Activated CD4-positive, alpha-beta memory T cell treated with anti-CD3 and anti-CD28 coated beads, Interleukin-2, amount 10 ng/mL, durations not matched to agents 7 days and 5 days (primary cell): Measurements from ENCODE around the gene LTA. TPM values are rescaled to one million over a fixed set of nuclear protein-coding genes. Genes with fewer than 3 reads are reported as not detected.
"Not testable (repeated sequence)": the region's sequence is repeated elsewhere in the genome, so short reads cannot be mapped to it uniquely, and the experiment has no call there.

Experiments
- CTCF ChIA-PET: fragments of 350-600 bp; sonication (Branson Sonifier 250); formaldehyde crosslinking; loops from one replicate; lab custom pipeline; 2021; ENCODE audit warnings: antibody characterized with exemption, inconsistent platforms; lab: Charles Lee
- POLR2A ChIA-PET: fragments of 350-600 bp; sonication (Branson Sonifier 250); formaldehyde crosslinking; loops from one replicate; lab custom pipeline; 2021; ENCODE audit warnings: antibody characterized with exemption; lab: Charles Lee
- DNase-seq: peaks from one replicate; pipeline ENCODE4 v3.0.0-alpha.2; 2020
- H3K27ac Mint-ChIP-seq: one replicate; pipeline ENCODE4 v1.8.0; 2021; ENCODE audit warnings: mild to moderate bottlenecking, mixed read lengths
- H3K27me3 Mint-ChIP-seq: one replicate; pipeline ENCODE4 v1.8.0; 2021; ENCODE audit warnings: mixed read lengths
- H3K36me3 Mint-ChIP-seq: one replicate; pipeline ENCODE4 v1.8.0; 2021; ENCODE audit warnings: low read depth, mixed read lengths
- H3K4me1 Mint-ChIP-seq: one replicate; pipeline ENCODE4 v1.8.0; 2021; ENCODE audit warnings: mixed read lengths
- H3K4me3 Mint-ChIP-seq: one replicate; pipeline ENCODE4 v1.8.0; 2021; ENCODE audit warnings: mild to moderate bottlenecking, mixed read lengths
- H3K9me3 Mint-ChIP-seq: one replicate; pipeline ENCODE4 v1.8.0; 2021; ENCODE audit warnings: mixed read lengths
- total RNA-seq, 2 experiments: library from RNA; stranded (reverse); gene quantifications; one replicate each; pipeline ENCODE4 v1.2.3, GENCODE V29; 2021

The LTA gene
- total RNA-seq, 2 experiments from 2014 or later = 37.2 to 38.4 TPM

GRCh38 chr6:31544676-31545075 is 27.4 kb upstream of the LTA start:
- Mint-ChIP-seq H3K4me1 (peaks cover 56% of the 10 kb centered on the region), H3K27me3 (no peaks in the 10 kb centered on the region), H3K27ac (no peak overlapping the region), H3K4me3 (no peak overlapping the region), H3K36me3 (peaks cover 23% of the 10 kb centered on the region), H3K9me3 (no peaks in the 10 kb centered on the region)
- POLR2A ChIA-PET = interaction anchor here (1.2 to 9.9 kb wide), 5 partner anchors 34 to 51 kb away, joined by 3 to 267 read pairs (median 145); partner anchors contain the start of genes LST1, LTB, NCR3 and TNF
- DNase-seq = no peak
- CTCF ChIA-PET = interaction anchor here (1.0 to 24.6 kb wide), 3 partner anchors 37 to 116 kb away, joined by 3 to 751 read pairs (median 400); partner anchors contain the start of genes C6orf47, LST1, LTB and NCR3

- POLR2A ChIA-PET = interaction anchor here (1.2 to 9.9 kb wide), 3 partner anchors 34 to 51 kb away, joined by 3 to 267 read pairs (median 145); partner anchors contain the start of genes LST1, LTB, NCR3 and TNF
- CTCF ChIA-PET = interaction anchor here (16.5 to 24.6 kb wide), 2 partner anchors 36 to 53 kb away, joined by 400 to 751 read pairs; partner anchors contain the start of genes LST1, LTB, NCR3 and TNF
- Mint-ChIP-seq H3K4me3 (no peak overlapping the region), H3K4me1 (peaks cover 53% of the 10 kb centered on the region), H3K27me3 (no peaks in the 10 kb centered on the region), H3K27ac (no peak overlapping the region), H3K9me3 (no peaks in the 10 kb centered on the region), H3K36me3 (peaks cover 19% of the 10 kb centered on the region)
- no peak for DNase-seq
Measured at GRCh38 chr6:31545291-31545690, 26.8 kb upstream of the LTA start.

- Mint-ChIP-seq H3K27ac (peak within 1 kb of the TSS; percentile 69), H3K4me3 (peak within 1 kb of the TSS; percentile 76), H3K36me3 (peaks cover 17% of the 10 kb centered on the region), H3K4me1 (peaks cover 60% of the 10 kb centered on the region), H3K27me3 (no peaks in the 10 kb centered on the region), H3K9me3 (no peaks in the 10 kb centered on the region)
- CTCF ChIA-PET = interaction anchor here (0.6 to 24.6 kb wide), 6 partner anchors 11 to 74 kb away, joined by 3 to 751 read pairs (median 4); partner anchors contain the start of genes LST1, LTB, NCR3 and PRRC2A
- peak; percentile 92 for DNase-seq
- POLR2A ChIA-PET = interaction anchor here (0.7 to 9.9 kb wide), 10 partner anchors 12 to 191 kb away, joined by 3 to 267 read pairs (median 8); partner anchors contain the start of genes BAG6, CLIC1, LST1 and LTB
Measured at GRCh38 chr6:31546339-31546957, 25.6 kb upstream of the LTA start, which contains the start of gene ATP6V1G2. Gene ATP6V1G2, minus strand, starts transcription at chr6:31546608. Its CDS starts 49 bp downstream, at chr6:31546559.

GRCh38 chr6:31546958-31547726 is 24.9 kb upstream of the LTA start, which contains the start of gene NFKBIL1:
Gene NFKBIL1, plus strand, starts transcription at chr6:31547608. Its CDS starts 87 bp downstream, at chr6:31547695.
- ChIA-PET CTCF (interaction anchor here (0.9 to 24.6 kb wide), 5 partner anchors 35 to 116 kb away, joined by 3 to 751 read pairs (median 5); partner anchors contain the start of genes LST1, LTB, NCR3 and PRRC2A), POLR2A (interaction anchor here (0.5 to 9.9 kb wide), 13 partner anchors 12 to 191 kb away, joined by 3 to 267 read pairs (median 7); partner anchors contain the start of genes AIF1, BAG6, CLIC1 and GPANK1)
- Mint-ChIP-seq H3K4me1 (peaks cover 62% of the 10 kb centered on the region), H3K4me3 (peak within 1 kb of the TSS; percentile 76), H3K36me3 (peaks cover 16% of the 10 kb centered on the region), H3K27me3 (no peaks in the 10 kb centered on the region), H3K9me3 (no peaks in the 10 kb centered on the region), H3K27ac (peak within 1 kb of the TSS; percentile 69)
- peak; percentile 93 for DNase-seq

GRCh38 chr6:31547727-31548543 is 24.2 kb upstream of the LTA start:
- H3K27ac Mint-ChIP-seq = peak overlapping the region; percentile 69
- peak overlapping the region; percentile 76 for H3K4me3 Mint-ChIP-seq
- no peak for DNase-seq
- no peaks in the 10 kb centered on the region for H3K9me3 Mint-ChIP-seq
- no peaks in the 10 kb centered on the region for H3K27me3 Mint-ChIP-seq
- ChIA-PET POLR2A (interaction anchor here (0.7 to 9.9 kb wide), 13 partner anchors 11 to 190 kb away, joined by 3 to 267 read pairs (median 7); partner anchors contain the start of genes BAG6, CLIC1, GPANK1 and LST1), CTCF (interaction anchor here (0.7 to 24.6 kb wide), 8 partner anchors 11 to 280 kb away, joined by 3 to 751 read pairs (median 3); partner anchors contain the start of genes HSPA1B, LST1, LTB and NCR3)
- peaks cover 59% of the 10 kb centered on the region for H3K4me1 Mint-ChIP-seq
- H3K36me3 Mint-ChIP-seq = peaks cover 19% of the 10 kb centered on the region

GRCh38 chr6:31548544-31548873 is 23.6 kb upstream of the LTA start:
- H3K27me3 Mint-ChIP-seq = no peaks in the 10 kb centered on the region
- DNase-seq = no peak
- ChIA-PET POLR2A (interaction anchor here (0.7 to 9.9 kb wide), 8 partner anchors 11 to 189 kb away, joined by 3 to 267 read pairs (median 9); partner anchors contain the start of genes BAG6, GPANK1, LST1 and LTB), CTCF (interaction anchor here (0.7 to 24.6 kb wide), 7 partner anchors 11 to 279 kb away, joined by 3 to 751 read pairs (median 3); partner anchors contain the start of genes HSPA1B, LST1, LTB and NCR3)
- peak overlapping the region; percentile 76 for H3K4me3 Mint-ChIP-seq
- H3K9me3 Mint-ChIP-seq = no peaks in the 10 kb centered on the region
- peaks cover 19% of the 10 kb centered on the region for H3K36me3 Mint-ChIP-seq
- peaks cover 54% of the 10 kb centered on the region for H3K4me1 Mint-ChIP-seq
- H3K27ac Mint-ChIP-seq = peak overlapping the region; percentile 36

GRCh38 chr6:31551371-31551770 is 20.7 kb upstream of the LTA start:
- Mint-ChIP-seq H3K36me3 (peaks cover 25% of the 10 kb centered on the region), H3K4me1 (peaks cover 53% of the 10 kb centered on the region), H3K27ac (peak overlapping the region; percentile 47)
- not testable (repeated sequence) for H3K4me3 Mint-ChIP-seq, H3K27me3 Mint-ChIP-seq, H3K9me3 Mint-ChIP-seq
- ChIA-PET CTCF (interaction anchor here (0.7 to 24.6 kb wide), 18 partner anchors 9 to 275 kb away, joined by 3 to 751 read pairs (median 6); partner anchors contain the start of genes DDX39B, GPANK1, LST1 and LTB), POLR2A (interaction anchor here (0.6 to 9.9 kb wide), 13 partner anchors 8 to 279 kb away, joined by 3 to 267 read pairs (median 4); partner anchors contain the start of genes BAG6, DDX39B, LST1 and LTA)
- DNase-seq = peak; percentile 77

- Mint-ChIP-seq H3K36me3 (peaks cover 44% of the 10 kb centered on the region), H3K4me1 (peaks cover 60% of the 10 kb centered on the region), H3K4me3 (no peak overlapping the region), H3K27ac (no peak overlapping the region), H3K27me3 (peaks cover 5% of the 10 kb centered on the region), H3K9me3 (no peaks in the 10 kb centered on the region)
- DNase-seq = no peak
- CTCF ChIA-PET = interaction anchor here (0.8 to 24.6 kb wide), 4 partner anchors 19 to 42 kb away, joined by 4 to 751 read pairs (median 6); partner anchors contain the start of genes LTB, NCR3 and TNF
- POLR2A ChIA-PET = interaction anchor here (2.0 to 34.7 kb wide), 3 partner anchors 15 to 62 kb away, joined by 5 to 1578 read pairs (median 7); partner anchors contain the start of genes DDX39B, LST1, LTA and LTB
Measured at GRCh38 chr6:31556307-31556706, 15.8 kb upstream of the LTA start.

GRCh38 chr6:31557443-31558317 is 14.4 kb upstream of the LTA start:
- Mint-ChIP-seq H3K36me3 (peaks cover 47% of the 10 kb centered on the region), H3K4me3 (no peak overlapping the region), H3K9me3 (no peaks in the 10 kb centered on the region)

GRCh38 chr6:31558318-31558625 is 13.8 kb upstream of the LTA start:
- H3K9me3 Mint-ChIP-seq = no peaks in the 10 kb centered on the region

More at GRCh38 chr6:31557443-31558317, 14.4 kb upstream of the LTA start:
- ChIA-PET POLR2A (interaction anchor here (1.6 to 34.7 kb wide), 6 partner anchors 9 to 63 kb away, joined by 4 to 1578 read pairs (median 10); partner anchors contain the start of genes ATP6V1G2, DDX39B, LST1 and LTA), CTCF (interaction anchor here (0.7 to 24.6 kb wide), 6 partner anchors 11 to 275 kb away, joined by 3 to 751 read pairs (median 6); partner anchors contain the start of genes ATP6V1G2, NCR3 and TNF)
- peaks cover 62% of the 10 kb centered on the region for H3K4me1 Mint-ChIP-seq
- H3K27ac Mint-ChIP-seq = no peak overlapping the region
- H3K27me3 Mint-ChIP-seq = peaks cover 14% of the 10 kb centered on the region
- no peak for DNase-seq

More at GRCh38 chr6:31558318-31558625, 13.8 kb upstream of the LTA start:
- no peak overlapping the region for H3K27ac Mint-ChIP-seq
- DNase-seq = no peak
- peaks cover 19% of the 10 kb centered on the region for H3K27me3 Mint-ChIP-seq
- H3K36me3 Mint-ChIP-seq = peaks cover 51% of the 10 kb centered on the region
- peaks cover 66% of the 10 kb centered on the region for H3K4me1 Mint-ChIP-seq
- ChIA-PET POLR2A (interaction anchor here (1.1 to 34.7 kb wide), 7 partner anchors 10 to 177 kb away, joined by 3 to 1578 read pairs (median 13); partner anchors contain the start of genes ATP6V1G2, BAG6, DDX39B and LST1), CTCF (interaction anchor here (1.1 to 24.6 kb wide), 5 partner anchors 10 to 40 kb away, joined by 6 to 751 read pairs (median 15); partner anchors contain the start of genes LTB, NCR3 and TNF)
- peak overlapping the region; percentile 66 for H3K4me3 Mint-ChIP-seq
